Activated naive CD4-positive, alpha-beta T cell (primary cell): ENCODE measurements around the gene RNF4.
A peak's percentile ranks its signal among the peaks of the same experiment; 100 is the strongest.
"Not testable (repeated sequence)": the region's sequence is repeated elsewhere in the genome, so short reads cannot be mapped to it uniquely, and the experiment has no call there.

Experiments
- DNase-seq, 4 experiments: peaks; one replicate each; lab custom pipeline; 2025; lab: John Stamatoyannopoulos, UW

The RNF4 gene

GRCh38 chr4:2457481-2458295 is 11.2 kb upstream of the RNF4 start:
- DNase-seq, result no peak

DNA sequence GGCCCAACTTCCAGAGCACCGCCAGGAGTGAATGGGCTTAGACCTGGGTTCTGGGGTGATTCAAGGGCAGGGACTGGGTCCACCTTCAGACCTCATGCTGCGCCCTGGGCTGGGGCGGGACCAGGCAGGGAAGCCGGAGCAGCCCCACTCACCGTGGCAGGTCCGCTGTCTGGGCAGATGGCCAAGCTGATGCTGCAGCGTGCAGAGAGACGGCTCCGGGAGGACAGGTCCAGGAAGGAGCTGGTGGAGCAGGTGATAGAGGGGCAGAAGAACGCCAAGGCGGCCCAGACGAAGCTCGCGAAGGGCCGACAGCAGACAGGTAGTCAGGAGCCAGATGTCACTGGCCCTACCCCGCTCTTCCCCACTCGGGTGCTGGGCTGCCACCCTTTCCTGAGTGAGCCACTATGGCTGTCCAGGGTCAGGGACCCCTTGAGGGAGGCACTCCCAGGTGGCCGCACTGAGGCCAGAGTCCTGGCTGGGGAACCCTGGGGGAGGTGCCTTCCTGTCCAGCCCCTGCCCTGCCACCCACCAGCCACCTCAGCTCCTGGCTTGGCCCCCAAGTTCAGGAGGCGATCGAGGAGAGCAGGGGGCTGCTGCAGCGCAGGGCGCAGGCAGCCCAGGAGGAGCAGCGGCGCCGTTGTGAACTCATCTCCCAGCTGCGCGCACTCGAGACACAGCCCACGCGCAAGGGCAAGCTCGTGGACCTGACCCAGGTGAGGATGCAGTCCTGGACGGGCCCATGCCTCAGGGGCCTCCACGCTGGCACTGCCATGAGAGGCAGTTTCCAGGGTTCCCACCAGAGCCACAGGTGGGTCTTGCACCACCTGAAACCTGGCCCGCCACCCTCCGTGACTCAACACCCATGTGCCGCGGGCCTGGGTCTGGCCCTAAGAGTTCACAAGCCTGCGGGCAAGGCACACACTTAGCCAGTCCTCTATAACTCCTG is 10.1 kb upstream of the RNF4 start:
- no peak for DNase-seq

DNA sequence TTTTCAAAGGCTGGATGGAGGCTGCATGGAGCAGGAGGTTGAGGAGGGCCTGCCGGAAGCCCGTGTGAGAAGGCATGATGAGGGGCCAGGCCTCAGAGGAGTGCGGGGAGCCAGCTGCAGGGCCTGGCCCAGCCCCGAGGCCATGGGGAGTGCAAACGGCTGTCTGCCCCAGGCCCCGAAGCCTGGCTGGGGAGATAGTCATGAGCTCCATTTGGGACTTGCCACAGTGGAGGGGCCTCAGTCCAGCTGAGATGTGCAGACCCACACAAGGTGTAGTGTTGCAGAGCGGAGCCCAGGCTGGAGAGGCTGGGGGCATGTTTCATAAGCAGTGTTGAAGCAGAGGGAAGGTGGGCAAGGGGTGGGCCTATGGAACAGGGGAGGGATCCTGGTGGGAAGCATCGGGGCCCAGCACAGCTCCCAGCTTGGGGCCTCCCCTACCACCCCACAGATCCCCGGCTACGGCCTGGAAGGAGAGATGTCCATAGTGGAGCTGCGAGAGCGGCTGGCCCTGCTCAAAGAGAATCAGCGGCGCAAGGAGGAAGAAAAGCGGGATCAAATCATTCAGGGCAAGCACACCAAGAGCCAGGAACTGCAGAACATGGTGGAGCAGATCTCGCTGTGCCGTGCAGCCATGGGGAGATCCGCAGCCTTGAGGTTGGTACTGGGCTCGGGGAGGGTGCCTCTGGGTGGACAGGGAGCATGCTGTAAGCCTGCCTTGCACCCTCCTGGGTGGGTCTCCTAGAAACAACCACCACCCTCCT is 9.1 kb upstream of the RNF4 start:
- DNase-seq, result no peak

GRCh38 chr4:2461246-2461960 is 7.5 kb upstream of the RNF4 start:
- no peak for DNase-seq

- peak in 3 of 4 experiments; percentile 31 to 58 (median 39) for DNase-seq
Measured at GRCh38 chr4:2462218-2462991, 6.5 kb upstream of the RNF4 start.

DNA sequence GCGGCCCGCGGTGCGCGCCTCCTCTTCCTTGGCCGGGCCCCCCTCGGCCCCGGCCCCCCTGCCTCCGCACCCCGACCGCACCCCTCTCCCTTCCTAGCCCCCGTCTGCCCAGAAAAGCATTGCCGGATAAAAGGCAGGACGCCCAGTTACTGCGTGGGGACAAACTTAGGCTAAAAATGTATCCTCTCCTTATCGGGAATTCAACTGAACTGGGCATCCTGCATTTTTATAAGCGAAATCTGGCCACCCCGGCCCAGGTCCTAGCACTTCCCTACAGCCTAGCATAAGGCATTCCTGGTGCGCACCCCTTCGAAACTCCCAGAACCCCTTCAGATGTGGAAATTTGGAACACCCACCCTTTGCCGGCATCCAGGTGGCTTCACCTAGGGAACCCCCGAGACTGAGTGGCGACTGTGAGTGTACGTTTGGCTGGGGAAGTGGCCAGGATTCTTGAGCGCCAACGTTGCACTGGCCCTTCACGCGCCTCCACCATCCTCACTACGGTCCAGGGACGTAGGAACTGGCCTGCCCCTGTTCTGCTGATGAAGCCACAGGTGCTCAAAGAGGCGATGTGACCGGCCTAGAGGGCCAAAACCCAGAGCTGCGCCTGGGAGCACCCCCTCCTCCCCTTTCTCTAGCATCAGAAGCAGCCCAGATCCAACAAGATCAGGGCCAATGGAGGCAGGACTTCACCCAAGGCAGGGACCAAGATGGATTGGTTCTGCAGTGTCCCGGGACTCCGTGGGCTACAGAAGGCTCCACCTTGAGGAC is 5.7 kb upstream of the RNF4 start:
- DNase-seq, result no peak

DNA sequence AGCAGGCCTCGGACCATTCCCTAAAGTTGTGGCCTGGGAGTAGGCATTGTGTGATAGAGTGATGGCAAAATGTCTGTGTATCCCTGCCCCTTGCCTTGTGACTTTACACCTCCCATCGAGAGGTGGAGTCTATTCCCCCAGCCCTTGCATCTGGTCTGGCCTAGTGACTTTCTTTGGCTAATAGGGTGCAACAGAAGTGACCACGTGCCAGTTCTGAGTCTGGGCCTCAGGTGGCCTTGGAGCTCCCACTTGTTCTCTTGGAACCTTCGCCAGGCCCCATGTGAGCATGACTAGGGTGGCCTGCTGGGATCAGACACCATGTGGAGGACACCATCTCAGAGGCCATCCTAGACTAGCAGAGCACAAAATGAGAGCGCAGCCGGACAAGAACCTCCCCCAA is 3.9 kb upstream of the RNF4 start:
- no peak for DNase-seq

DNA sequence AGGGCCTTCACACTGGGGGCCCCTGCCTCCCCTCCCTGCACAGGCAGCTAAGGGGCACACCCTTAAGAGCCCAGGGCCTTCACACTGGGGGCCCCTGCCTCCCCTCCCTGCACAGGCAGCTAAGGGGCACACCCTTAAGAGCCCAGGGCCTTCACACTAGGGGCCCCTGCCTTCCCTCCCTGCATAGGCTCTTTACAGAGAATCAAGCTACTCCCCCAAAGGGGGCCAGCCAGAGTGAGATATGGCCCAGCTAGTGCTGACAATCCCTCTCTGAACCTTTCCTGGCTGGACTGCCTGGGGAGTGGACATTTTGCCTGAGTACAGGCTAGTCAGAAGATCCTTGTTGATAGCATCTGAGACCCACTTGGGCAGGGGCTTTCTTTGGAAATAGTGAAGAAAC is 3.4 kb upstream of the RNF4 start:
- DNase-seq, result not testable (repeated sequence)

GRCh38 chr4:2469192-2469984 is 482 bp downstream of the RNF4 start:
- DNase-seq, result peak; percentile 29 to 66 (median 52)

DNA sequence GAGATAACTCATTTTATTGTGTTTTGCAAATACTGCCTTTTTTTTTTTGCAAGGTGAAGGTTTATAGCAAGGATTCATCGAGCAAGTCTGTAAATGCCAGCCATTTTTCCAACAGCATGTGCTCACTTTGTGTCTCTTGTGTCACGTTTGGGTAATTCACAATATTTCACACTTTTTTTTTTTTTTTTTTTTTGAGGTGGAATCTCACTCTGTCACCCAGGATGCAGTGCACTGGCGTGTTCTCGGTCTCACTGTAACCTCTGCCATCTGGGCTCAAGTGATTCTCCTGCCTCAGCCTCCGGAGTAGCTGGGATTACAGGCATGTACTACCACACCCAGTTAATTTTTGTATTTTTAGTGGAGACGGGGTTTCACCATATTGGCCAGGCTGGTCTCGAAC is 1.9 kb downstream of the RNF4 start:
- no peak for DNase-seq

DNA sequence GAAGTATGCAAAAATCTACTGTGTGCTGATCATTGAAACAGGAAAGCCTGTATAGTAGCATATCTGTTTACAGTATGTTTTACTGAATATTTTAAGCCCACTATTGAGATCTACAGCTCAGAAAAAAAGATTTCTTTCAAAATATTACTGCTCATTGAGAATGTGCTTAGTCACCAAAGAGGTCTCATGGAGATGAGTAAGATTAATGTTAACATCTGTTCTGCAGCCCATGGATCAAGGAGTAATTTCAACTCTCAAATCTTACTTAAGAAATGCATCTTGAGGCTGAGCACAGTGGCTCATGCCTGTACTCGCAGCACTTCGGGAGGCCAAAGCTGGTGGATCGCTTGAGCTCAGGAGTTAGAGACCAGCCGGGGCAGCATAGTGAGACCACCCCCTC is 3.3 kb downstream of the RNF4 start:
- DNase-seq, result no peak

DNA sequence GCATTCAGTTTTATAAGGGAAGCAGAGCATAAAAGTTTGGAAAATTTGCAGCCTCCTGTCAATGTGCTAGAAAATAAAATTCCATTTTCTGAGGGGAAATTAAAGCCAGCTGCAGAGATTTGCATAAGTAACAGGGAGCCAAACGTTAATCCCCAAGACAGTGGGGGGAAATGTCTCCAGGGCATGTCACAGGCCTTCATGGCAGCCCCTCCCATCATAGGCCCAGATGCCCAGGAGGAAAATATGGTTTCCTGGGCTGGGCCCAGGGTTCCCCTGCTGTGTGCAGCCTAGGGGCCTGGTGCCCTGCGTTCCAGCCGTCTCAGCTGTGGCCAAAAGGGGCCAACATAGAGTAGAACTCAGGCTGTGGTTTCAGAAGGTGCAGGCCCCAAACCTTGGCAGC is 9.3 kb downstream of the RNF4 start:
- no peak for DNase-seq

DNA sequence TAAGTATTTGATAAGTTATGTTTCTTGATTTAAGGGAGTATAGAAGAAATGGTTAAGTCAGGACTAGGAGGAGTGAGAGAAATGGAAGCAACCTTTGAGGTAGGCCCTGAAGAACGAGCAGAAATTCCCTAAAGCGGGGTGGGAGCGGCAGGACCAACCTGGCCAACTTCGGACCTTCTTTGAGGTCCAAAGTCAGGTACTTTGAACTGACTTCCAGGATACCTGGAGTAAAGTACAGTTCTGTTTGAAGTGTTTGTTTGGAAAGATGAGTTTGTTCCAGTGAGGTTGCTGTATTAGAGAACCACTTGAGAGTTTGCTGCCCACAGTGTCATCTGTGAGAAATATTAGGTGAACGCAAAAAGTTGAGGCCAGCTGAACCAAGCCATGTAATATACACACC is 11.7 kb downstream of the RNF4 start:
- no peak for DNase-seq

DNA sequence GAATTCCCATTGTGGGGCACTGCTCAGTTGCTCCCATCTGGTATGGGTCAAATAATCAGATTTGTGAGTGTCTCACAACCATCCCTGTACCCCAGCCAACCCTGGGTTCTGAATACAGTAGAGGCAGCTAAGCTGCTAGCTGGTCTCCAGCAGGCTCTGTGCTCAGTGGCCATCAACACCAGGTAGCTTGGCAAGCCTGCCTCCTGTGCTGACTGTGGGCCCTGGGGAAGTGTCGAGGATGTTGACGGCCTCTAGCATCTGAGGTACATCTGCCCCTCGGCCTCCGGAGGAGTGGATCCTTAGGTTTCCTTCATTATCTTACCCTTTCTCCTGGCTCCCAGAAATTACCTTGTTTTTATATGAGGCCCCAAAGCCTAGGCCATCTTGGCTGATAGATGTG is 13.3 kb downstream of the RNF4 start:
- DNase-seq, result no peak

DNA sequence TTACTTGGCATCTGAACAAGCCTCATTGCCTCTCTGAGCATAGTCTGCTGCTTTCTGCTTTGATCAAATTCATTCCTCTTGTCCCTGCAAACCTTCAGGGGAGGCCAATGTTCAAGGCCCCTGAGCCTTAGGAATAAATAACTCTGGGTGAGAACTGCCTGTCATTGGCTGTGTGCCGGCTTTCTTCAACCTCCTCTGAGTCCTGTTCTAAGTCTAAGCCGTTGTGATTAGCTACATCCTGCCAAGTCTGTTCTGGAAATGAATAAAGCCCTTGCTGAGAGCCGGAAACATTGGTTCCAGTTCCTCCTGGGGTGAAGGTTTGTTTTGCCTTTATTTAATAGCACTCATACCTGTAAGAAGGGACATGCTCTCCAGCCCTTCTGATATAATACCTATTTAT is 13.8 kb downstream of the RNF4 start:
- no peak for DNase-seq

DNA sequence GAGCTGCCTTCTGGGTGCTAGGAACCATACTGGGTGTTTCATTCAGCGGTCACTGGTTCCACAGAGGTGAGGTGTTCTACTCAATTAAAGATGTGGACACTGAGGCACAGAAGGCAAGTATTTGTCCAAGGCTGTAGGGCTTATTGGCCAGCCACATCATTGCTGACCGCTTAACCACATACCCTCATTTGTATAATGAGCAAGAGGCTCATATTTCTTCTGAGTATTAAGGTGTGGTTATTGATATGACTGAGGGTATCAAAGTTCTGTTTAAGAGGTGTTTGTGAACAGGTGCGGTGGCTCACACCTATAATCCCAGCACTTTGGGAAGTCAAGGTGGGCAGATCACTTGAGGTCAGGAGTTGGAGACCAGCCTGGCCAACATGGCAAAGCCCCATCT is 14.3 kb downstream of the RNF4 start:
- no peak for DNase-seq

- no peak for DNase-seq
Measured at GRCh38 chr4:2484185-2484584, 15.3 kb downstream of the RNF4 start.

DNA sequence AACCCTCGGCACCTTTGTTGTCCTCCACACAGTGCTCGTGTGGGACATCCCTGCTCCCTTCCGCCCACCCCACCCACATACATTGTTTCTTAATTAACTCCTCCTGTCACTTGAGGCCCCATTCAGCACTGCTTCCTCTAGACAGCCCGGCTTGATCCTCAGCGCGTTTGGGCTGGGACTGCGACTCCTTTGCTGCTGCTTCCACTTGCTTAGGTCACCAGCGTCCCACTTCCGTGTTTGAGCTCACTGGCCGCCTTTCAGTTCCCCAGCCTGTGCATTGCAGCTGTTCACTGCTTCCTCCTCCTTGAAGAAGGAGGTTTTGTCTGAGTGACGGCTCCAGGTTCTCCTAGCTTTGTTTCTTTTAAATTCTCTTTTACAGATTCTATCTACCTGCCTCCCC is 16.1 kb downstream of the RNF4 start:
- peak in 2 of 4 experiments; percentile 42 to 51 for DNase-seq

GRCh38 chr4:2485956-2486355 is 17.1 kb downstream of the RNF4 start:
- DNase-seq, result no peak
